Measurements from ENCODE around the gene ALG12.

GRCh38 chr22:49928555-49929210 is 10.4 kb upstream of the ALG12 start:
- TF ChIP-seq CTCF (IDR thresholded peaks at IDR 0.05) (no peak), POLR2A (IDR thresholded peaks at IDR 0.05) (no peak), POLR2AphosphoS5 (IDR thresholded peaks at IDR 0.05) (no peak)
